Tibial nerve (tissue), 4 donors: ENCODE data around the gene LGALS7B.

Experiments used
- EP300 ChIP-seq, 2 donors: sonication (generic); formaldehyde crosslinking; IDR thresholded peaks; one replicate each; pipeline ENCODE4 v1.6.1; 2017; ENCODE audit warnings: antibody characterized with exemption in 2 of 2, mild to moderate bottlenecking in 1 of 2
- POLR2A ChIP-seq, 2 donors: fragments of 450-650 bp; IDR thresholded peaks; one replicate each; pipeline ENCODE4 v1.6.1; 2017; ENCODE audit warnings: antibody characterized with exemption in 2 of 2, mild to moderate bottlenecking in 2 of 2, moderate library complexity in 2 of 2
- TF ChIP-seq, protein P1 (sequence below), 5 experiments: fragments of 200-600 bp in 3 of 5; fragments of 450-650 bp in 2 of 5; sonication (generic) in 3 of 5; IDR thresholded peaks; one replicate each; pipeline ENCODE4 v1.5.1; 2016 to 2019; ENCODE audit warnings: antibody characterized with exemption in 5 of 5, mild to moderate bottlenecking in 3 of 5, moderate library complexity in 2 of 5

DNA sequence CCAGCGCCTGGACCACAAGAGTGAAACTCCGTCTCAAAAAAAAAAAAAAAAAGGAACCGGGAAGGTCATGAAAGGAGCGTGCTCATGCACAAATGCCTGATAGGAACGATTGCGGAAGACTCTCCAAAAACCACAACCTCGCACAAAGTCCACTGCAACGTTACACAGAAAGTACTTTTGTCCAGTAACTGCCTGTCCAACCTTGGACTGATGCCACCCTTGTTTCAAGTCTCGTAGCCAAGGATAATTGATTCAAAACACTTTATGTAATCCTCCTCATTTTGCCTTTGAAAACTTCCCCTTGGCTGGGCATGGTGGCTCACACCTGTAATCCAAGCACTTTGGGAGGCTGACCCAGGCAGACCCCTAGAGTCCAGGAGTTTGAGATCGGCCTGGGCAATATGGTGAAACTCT lies 29.4 kb upstream of the LGALS7B start:
- TF ChIP-seq, protein P1, sequence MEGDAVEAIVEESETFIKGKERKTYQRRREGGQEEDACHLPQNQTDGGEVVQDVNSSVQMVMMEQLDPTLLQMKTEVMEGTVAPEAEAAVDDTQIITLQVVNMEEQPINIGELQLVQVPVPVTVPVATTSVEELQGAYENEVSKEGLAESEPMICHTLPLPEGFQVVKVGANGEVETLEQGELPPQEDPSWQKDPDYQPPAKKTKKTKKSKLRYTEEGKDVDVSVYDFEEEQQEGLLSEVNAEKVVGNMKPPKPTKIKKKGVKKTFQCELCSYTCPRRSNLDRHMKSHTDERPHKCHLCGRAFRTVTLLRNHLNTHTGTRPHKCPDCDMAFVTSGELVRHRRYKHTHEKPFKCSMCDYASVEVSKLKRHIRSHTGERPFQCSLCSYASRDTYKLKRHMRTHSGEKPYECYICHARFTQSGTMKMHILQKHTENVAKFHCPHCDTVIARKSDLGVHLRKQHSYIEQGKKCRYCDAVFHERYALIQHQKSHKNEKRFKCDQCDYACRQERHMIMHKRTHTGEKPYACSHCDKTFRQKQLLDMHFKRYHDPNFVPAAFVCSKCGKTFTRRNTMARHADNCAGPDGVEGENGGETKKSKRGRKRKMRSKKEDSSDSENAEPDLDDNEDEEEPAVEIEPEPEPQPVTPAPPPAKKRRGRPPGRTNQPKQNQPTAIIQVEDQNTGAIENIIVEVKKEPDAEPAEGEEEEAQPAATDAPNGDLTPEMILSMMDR (IDR thresholded peaks at IDR 0.05): no peak
- no peak for TF ChIP-seq EP300 (IDR thresholded peaks at IDR 0.05)
- TF ChIP-seq POLR2A (IDR thresholded peaks at IDR 0.05): no peak
